Thyroid gland (tissue), 4 donors: ENCODE data around the gene KLRB1.

ENCODE experiments used
- POLR2A ChIP-seq, 2 donors: fragments of 450-650 bp; IDR thresholded peaks; one replicate each; pipeline ENCODE4 v1.6.1; 2017; ENCODE audit warnings: antibody characterized with exemption in 2 of 2, mild to moderate bottlenecking in 2 of 2, moderate library complexity in 1 of 2
- TF ChIP-seq, protein P1 (sequence below), 6 experiments: fragments of 200-600 bp in 3 of 6; fragments of 450-650 bp in 3 of 6; sonication (generic) in 3 of 6; IDR thresholded peaks; one replicate each; pipeline ENCODE4 v1.5.1; 2016 to 2019; ENCODE audit warnings: antibody characterized with exemption in 6 of 6, mild to moderate bottlenecking in 2 of 6, inconsistent platforms in 1 of 6, moderate library complexity in 1 of 6

DNA sequence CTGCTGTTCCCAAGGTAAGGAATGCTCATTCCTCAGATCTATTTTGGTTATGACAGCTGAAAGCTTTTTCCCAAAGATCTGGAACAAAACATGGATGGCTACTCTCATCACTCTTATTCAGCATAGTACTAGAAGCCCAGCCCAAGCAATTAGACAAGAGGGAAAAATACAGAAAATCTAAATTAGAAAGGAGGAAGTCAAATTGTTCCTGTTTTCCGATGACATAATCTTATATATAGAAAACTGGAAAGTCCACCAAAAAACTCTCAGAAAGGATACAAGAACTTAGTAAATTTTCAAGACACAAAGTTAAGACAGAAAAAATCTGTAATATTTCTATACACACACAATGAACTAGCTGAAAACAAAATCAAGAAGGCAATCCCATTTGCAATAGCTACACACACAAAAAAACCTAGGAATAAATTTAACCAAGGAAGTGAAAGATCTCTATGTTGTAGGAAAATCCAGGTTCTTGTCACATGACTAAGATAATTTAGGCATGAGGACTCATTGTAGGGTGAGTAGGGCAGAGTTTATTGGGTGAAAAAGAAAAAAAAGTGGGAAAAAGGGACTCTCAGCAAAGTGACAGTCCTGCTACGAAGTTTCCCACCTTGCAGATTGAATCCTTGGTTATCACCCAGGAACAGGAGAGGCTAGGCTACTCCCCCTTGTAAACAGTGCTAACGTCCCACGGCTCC is 28.6 kb upstream of the KLRB1 start:
- TF ChIP-seq, protein P1, sequence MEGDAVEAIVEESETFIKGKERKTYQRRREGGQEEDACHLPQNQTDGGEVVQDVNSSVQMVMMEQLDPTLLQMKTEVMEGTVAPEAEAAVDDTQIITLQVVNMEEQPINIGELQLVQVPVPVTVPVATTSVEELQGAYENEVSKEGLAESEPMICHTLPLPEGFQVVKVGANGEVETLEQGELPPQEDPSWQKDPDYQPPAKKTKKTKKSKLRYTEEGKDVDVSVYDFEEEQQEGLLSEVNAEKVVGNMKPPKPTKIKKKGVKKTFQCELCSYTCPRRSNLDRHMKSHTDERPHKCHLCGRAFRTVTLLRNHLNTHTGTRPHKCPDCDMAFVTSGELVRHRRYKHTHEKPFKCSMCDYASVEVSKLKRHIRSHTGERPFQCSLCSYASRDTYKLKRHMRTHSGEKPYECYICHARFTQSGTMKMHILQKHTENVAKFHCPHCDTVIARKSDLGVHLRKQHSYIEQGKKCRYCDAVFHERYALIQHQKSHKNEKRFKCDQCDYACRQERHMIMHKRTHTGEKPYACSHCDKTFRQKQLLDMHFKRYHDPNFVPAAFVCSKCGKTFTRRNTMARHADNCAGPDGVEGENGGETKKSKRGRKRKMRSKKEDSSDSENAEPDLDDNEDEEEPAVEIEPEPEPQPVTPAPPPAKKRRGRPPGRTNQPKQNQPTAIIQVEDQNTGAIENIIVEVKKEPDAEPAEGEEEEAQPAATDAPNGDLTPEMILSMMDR (IDR thresholded peaks at IDR 0.05) = no peak
- no peak for TF ChIP-seq POLR2A (IDR thresholded peaks at IDR 0.05)
